Sigmoid colon (tissue), 4 donors: Measurements from ENCODE around the gene ZNF506.

Experiments
- CTCF ChIP-seq, 4 experiments: fragments of 450-650 bp in 3 of 4; fragments of 200-600 bp in 1 of 4; IDR thresholded peaks; one replicate each; pipeline ENCODE4 v1.5.1; 2016 to 2019; ENCODE audit warnings: antibody characterized with exemption in 4 of 4, mild to moderate bottlenecking in 3 of 4, moderate library complexity in 2 of 4
- POLR2A ChIP-seq, 2 donors: fragments of 450-650 bp; IDR thresholded peaks; one replicate each; pipeline ENCODE4 v1.6.1; 2016; ENCODE audit warnings: antibody characterized with exemption in 2 of 2, mild to moderate bottlenecking in 2 of 2, moderate library complexity in 2 of 2
- POLR2AphosphoS5 ChIP-seq, 4 donors: sonication (generic); formaldehyde crosslinking; IDR thresholded peaks; one replicate each; pipeline ENCODE4 v1.6.1; 2017; ENCODE audit warnings: antibody characterized with exemption in 4 of 4

DNA sequence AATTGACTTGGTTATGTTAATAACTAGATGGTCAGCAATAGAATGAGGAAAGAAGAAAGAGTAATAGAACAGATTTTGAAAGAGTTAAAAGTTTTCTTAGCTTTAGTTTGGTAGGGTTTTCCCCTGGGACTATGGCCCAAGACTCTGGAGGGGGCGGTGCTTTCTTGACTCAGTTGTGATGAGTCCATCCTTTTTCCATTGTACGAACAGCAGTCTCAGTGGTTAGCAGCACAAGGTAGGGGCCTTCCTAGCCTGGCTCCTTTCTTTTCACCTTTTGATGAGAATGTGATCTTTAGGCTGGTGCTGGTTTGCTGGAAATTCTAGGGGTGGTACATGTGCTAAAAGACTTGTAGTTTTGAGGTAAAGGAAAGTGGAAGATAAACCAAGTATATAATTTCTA, 38.8 kb downstream of the ZNF506 start:
- TF ChIP-seq POLR2AphosphoS5 (IDR thresholded peaks at IDR 0.05) (no peak), CTCF (IDR thresholded peaks at IDR 0.05) (no peak), POLR2A (IDR thresholded peaks at IDR 0.05) (no peak)
